Measurements from ENCODE around the gene SNX33.

SNX33 gene

GRCh38 chr15:75641603-75642002 lies 6.1 kb upstream of the SNX33 start:
- DNase-seq (ENCODE audit: low read depth), result no peak

- no peak for DNase-seq (ENCODE audit: low read depth)
Measured at GRCh38 chr15:75644376-75644775, 3.3 kb upstream of the SNX33 start.

- DNase-seq (ENCODE audit: low read depth), result no peak
Measured at GRCh38 chr15:75646112-75646943, 1.4 kb upstream of the SNX33 start.

GRCh38 chr15:75646944-75647364 lies 758 bp upstream of the SNX33 start:
- DNase-seq (ENCODE audit: low read depth), result no peak

- no peak for DNase-seq (ENCODE audit: low read depth)
Measured at GRCh38 chr15:75648156-75649000, 666 bp downstream of the SNX33 start.

GRCh38 chr15:75649045-75649761 lies 1.5 kb downstream of the SNX33 start:
- DNase-seq (ENCODE audit: low read depth), result no peak

- DNase-seq (ENCODE audit: low read depth), result no peak
Measured at GRCh38 chr15:75649848-75650247, 2.1 kb downstream of the SNX33 start.

GRCh38 chr15:75650908-75651809 lies 3.4 kb downstream of the SNX33 start:
- no peak for DNase-seq (ENCODE audit: low read depth)

GRCh38 chr15:75651810-75652543 lies 4.3 kb downstream of the SNX33 start:
- DNase-seq (ENCODE audit: low read depth), result no peak

GRCh38 chr15:75653347-75653913 lies 5.7 kb downstream of the SNX33 start:
- DNase-seq (ENCODE audit: low read depth), result no peak

GRCh38 chr15:75654201-75654907 lies 6.6 kb downstream of the SNX33 start:
- no peak for DNase-seq (ENCODE audit: low read depth)

GRCh38 chr15:75655931-75656330 lies 8.2 kb downstream of the SNX33 start:
- DNase-seq (ENCODE audit: low read depth), result no peak

GRCh38 chr15:75656331-75656730 lies 8.6 kb downstream of the SNX33 start:
- no peak for DNase-seq (ENCODE audit: low read depth)

- no peak for DNase-seq (ENCODE audit: low read depth)
Measured at GRCh38 chr15:75656813-75657212, 9.1 kb downstream of the SNX33 start.

- DNase-seq (ENCODE audit: low read depth), result no peak
Measured at GRCh38 chr15:75659141-75659771, 11.5 kb downstream of the SNX33 start.

- DNase-seq (ENCODE audit: low read depth), result no peak
Measured at GRCh38 chr15:75659928-75660645, 12.4 kb downstream of the SNX33 start.

- DNase-seq (ENCODE audit: low read depth), result no peak
Measured at GRCh38 chr15:75661100-75661755, 13.5 kb downstream of the SNX33 start.

GRCh38 chr15:75661756-75662140 lies 14.0 kb downstream of the SNX33 start:
- DNase-seq (ENCODE audit: low read depth), result no peak

Measured in T-helper 22 cell (primary cell).